Naive thymus-derived CD4-positive, alpha-beta T cell (primary cell): Measurements from ENCODE around the gene LHPP. TPM values are rescaled to one million over a fixed set of nuclear protein-coding genes. Genes with fewer than 3 reads are reported as not detected.

Experiments
- ATAC-seq: fragments of 150-1000 bp; cut with Tn5 transposase; 2 replicates; pipeline ENCODE4 v1.10.0; 2021; ENCODE audit warnings: mild to moderate bottlenecking, moderate library complexity
- CTCF ChIA-PET: fragments of 350-600 bp; sonication (Branson Sonifier 250); formaldehyde crosslinking; loops from one replicate; lab custom pipeline; 2021; ENCODE audit warnings: antibody characterized with exemption; lab: Charles Lee
- POLR2A ChIA-PET: fragments of 350-600 bp; sonication (Branson Sonifier 250); formaldehyde crosslinking; loops from one replicate; lab custom pipeline; 2021; ENCODE audit warnings: antibody characterized with exemption, inconsistent platforms; lab: Charles Lee
- DNase-seq, 9 donors: peaks; one replicate each; pipeline versions ENCODE4 v3.0.0 to v3.0.0-alpha.2; 2020 to 2022; ENCODE audit warnings: mixed read lengths in 1 of 9
- H3K27ac ChIP-seq: one replicate; pipeline ENCODE4 v1.7.0; 2013; ENCODE audit warnings: mild to moderate bottlenecking, low read depth, low read length, moderate library complexity
- H3K27me3 ChIP-seq, 2 donors: one replicate each; pipeline ENCODE4 v1.7.0; 2013; ENCODE audit warnings: low read length in 2 of 2, mild to moderate bottlenecking in 2 of 2, moderate library complexity in 2 of 2; ENCODE audit not compliant: control insufficient read depth in 2 of 2, insufficient read depth in 2 of 2
- H3K36me3 ChIP-seq, 3 experiments: 1 replicate in 2 of 3; 2 replicates in 1 of 3; pipeline ENCODE4 v1.7.0; 2013; ENCODE audit warnings: low read length in 3 of 3, mild to moderate bottlenecking in 3 of 3, moderate library complexity in 1 of 3; ENCODE audit not compliant: insufficient read depth in 3 of 3, control insufficient read depth in 2 of 3
- H3K4me1 ChIP-seq, 2 donors: one replicate each; pipeline ENCODE4 v1.7.0; 2013; ENCODE audit warnings: low read length in 2 of 2, mild to moderate bottlenecking in 2 of 2, moderate library complexity in 1 of 2; ENCODE audit not compliant: control insufficient read depth in 2 of 2, insufficient read depth in 2 of 2
- H3K4me3 ChIP-seq: 2 replicates; pipeline ENCODE4 v1.7.0; 2013; ENCODE audit warnings: mild to moderate bottlenecking, low read length
- H3K9me3 ChIP-seq, 3 experiments: 1 replicate in 2 of 3; 2 replicates in 1 of 3; pipeline ENCODE4 v1.7.0; 2013; ENCODE audit warnings: low read length in 3 of 3; ENCODE audit not compliant: control insufficient read depth in 2 of 3
- H3K27ac Mint-ChIP-seq, 9 donors: one replicate each; pipeline ENCODE4 v1.8.0; 2020 to 2022; ENCODE audit warnings: mixed read lengths in 9 of 9, mild to moderate bottlenecking in 8 of 9, moderate library complexity in 5 of 9, inconsistent platforms in 2 of 9
- H3K27me3 Mint-ChIP-seq, 5 donors: one replicate each; pipeline ENCODE4 v1.8.0; 2021 to 2022; ENCODE audit warnings: mixed read lengths in 5 of 5, mild to moderate bottlenecking in 1 of 5
- H3K36me3 Mint-ChIP-seq, 5 donors: one replicate each; pipeline ENCODE4 v1.8.0; 2020 to 2022; ENCODE audit warnings: mixed read lengths in 5 of 5, mild to moderate bottlenecking in 3 of 5, inconsistent platforms in 1 of 5
- H3K4me1 Mint-ChIP-seq, 7 donors: one replicate each; pipeline ENCODE4 v1.8.0; 2020 to 2022; ENCODE audit warnings: mixed read lengths in 7 of 7, mild to moderate bottlenecking in 3 of 7, inconsistent platforms in 1 of 7
- H3K4me3 Mint-ChIP-seq, 10 donors: one replicate each; pipeline ENCODE4 v1.8.0; 2020 to 2022; ENCODE audit warnings: mild to moderate bottlenecking in 10 of 10, mixed read lengths in 10 of 10, moderate library complexity in 6 of 10, inconsistent platforms in 2 of 10
- H3K9me3 Mint-ChIP-seq, 11 donors: one replicate each; pipeline ENCODE4 v1.8.0; 2020 to 2022; ENCODE audit warnings: mixed read lengths in 11 of 11, mild to moderate bottlenecking in 4 of 11, inconsistent platforms in 1 of 11, moderate library complexity in 1 of 11
- intact Hi-C, 2 donors: fragments of 100-400 bp; cut with micrococcal nuclease; formaldehyde crosslinking; loops; one replicate each; pipeline ENCODE4 v1.15.1; 2023
- polyA plus RNA-seq, 2 donors: library from polyadenylated mRNA; unstranded; fragments of 300-500 nt; fragmentation: Illumina TruSeq; gene quantifications; one replicate each; pipeline ENCODE4 v1.2.3, GENCODE V29; 2021
- total RNA-seq, 6 experiments: library from RNA in 5 of 6; stranded (reverse) in 5 of 6; gene quantifications; 1 replicate in 5 of 6; 2 replicates in 1 of 6; pipeline ENCODE4 v1.2.3 and lab custom pipeline; 2021 to 2026

LHPP gene
- total and polyA plus RNA-seq, 7 experiments from 2014 or later = 19.8 to 31.2 (median 23.4) TPM

DNA sequence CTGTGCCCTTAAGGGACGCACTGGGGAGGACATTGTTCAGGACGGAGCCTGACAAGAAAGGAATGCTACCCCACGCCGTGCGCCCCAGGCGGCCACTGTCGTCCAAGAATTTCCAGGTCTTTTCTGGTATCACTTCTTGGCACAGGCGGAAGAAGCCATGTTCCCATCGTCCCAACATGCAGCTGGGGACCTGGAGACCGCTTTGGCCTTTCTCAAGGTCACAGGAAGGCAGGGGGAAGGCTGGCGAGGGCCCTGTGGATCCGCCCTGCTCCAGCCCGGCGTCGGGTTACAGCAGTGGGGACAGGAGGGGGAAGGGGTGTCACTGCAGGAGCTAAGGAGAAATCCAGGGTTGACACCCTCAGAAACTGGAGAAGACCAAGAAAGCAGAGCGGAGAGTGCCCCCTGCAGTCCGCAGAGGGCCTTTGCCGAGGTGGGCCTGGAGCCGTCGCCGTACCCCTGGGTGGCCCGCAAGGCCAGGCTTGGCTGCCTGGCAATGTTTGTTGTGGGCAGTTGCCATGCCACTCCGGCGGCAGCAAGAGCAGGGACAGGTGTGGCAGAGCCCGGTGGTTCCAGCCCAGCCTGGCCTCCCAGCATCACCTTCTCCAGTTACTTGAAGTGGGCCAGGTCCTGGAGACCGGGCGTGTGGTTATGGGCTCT, 104.1 kb downstream of the LHPP start:
- ChIA-PET POLR2A (no interaction called here), CTCF (no interaction called here)
- H3K27ac Mint-ChIP-seq = no peak overlapping the region
- no peaks in the 10 kb centered on the region for H3K4me1 Mint-ChIP-seq
- H3K27ac ChIP-seq = no peak overlapping the region
- ATAC-seq (peak; percentile 17), DNase-seq (no peak)
- peaks cover 0 to 4% (median 0%) of the 10 kb centered on the region in 5 donors for H3K27me3 Mint-ChIP-seq
- peaks cover 2 to 14% (median 8%) of the 10 kb centered on the region in 5 donors for H3K36me3 Mint-ChIP-seq
- H3K9me3 Mint-ChIP-seq = peaks cover 0 to 4% (median 3%) of the 10 kb centered on the region in 11 donors
- intact Hi-C loops = no loop called here
- no peak overlapping the region for H3K4me3 Mint-ChIP-seq
- peaks cover 0 to 2% (median 0%) of the 10 kb centered on the region in 3 experiments for H3K36me3 ChIP-seq
- no peaks in the 10 kb centered on the region for H3K27me3 ChIP-seq
- no peak overlapping the region for H3K4me3 ChIP-seq
- H3K9me3 ChIP-seq = no peaks in the 10 kb centered on the region
- no peaks in the 10 kb centered on the region for H3K4me1 ChIP-seq

DNA sequence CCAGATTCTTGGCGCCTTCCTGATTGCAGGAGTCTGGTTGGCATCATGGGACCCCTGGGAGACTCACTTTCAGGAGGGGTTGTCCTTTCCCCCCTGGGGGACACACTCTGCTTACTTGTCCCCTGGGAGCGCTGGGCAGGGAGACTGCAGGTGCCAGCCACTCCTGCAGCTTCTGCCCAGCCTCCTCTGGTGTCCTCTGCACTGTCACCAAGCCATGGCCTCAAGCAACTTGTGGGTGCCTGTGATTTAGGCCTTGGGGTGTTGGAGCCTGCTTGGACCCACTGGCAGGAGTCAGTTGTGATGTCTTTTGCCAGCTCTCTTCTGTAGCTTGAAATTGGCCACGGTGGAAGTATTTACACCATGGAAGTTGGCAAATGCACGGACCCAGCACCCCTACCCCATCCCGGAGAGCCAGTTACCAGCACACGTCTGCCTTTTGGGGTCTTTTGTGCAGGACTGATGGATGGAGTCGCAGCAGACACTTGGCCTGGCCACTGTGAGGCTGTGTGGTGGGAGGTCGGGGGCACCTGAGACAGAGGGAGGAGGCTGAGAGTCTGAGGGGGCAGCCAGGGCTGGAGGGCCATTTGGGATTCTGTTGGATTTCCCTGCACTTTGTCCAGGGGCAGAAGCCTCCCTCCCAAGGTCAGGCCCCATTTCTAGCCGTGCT, 104.7 kb downstream of the LHPP start:
- Mint-ChIP-seq H3K27me3 (peaks cover 0 to 4% (median 0%) of the 10 kb centered on the region in 5 donors), H3K27ac (no peak overlapping the region), H3K4me1 (no peaks in the 10 kb centered on the region), H3K9me3 (peaks cover 0 to 4% (median 3%) of the 10 kb centered on the region in 11 donors), H3K4me3 (no peak overlapping the region), H3K36me3 (peaks cover 2 to 16% (median 12%) of the 10 kb centered on the region in 5 donors)
- no peaks in the 10 kb centered on the region for H3K9me3 ChIP-seq
- POLR2A ChIA-PET = no interaction called here
- H3K27me3 ChIP-seq = no peaks in the 10 kb centered on the region
- H3K36me3 ChIP-seq = no peaks in the 10 kb centered on the region
- H3K4me1 ChIP-seq = no peaks in the 10 kb centered on the region
- DNase-seq = no peak
- no peak overlapping the region for H3K4me3 ChIP-seq
- no peak overlapping the region for H3K27ac ChIP-seq
- intact Hi-C loops = no loop called here
- CTCF ChIA-PET = no interaction called here
- no peak for ATAC-seq

DNA sequence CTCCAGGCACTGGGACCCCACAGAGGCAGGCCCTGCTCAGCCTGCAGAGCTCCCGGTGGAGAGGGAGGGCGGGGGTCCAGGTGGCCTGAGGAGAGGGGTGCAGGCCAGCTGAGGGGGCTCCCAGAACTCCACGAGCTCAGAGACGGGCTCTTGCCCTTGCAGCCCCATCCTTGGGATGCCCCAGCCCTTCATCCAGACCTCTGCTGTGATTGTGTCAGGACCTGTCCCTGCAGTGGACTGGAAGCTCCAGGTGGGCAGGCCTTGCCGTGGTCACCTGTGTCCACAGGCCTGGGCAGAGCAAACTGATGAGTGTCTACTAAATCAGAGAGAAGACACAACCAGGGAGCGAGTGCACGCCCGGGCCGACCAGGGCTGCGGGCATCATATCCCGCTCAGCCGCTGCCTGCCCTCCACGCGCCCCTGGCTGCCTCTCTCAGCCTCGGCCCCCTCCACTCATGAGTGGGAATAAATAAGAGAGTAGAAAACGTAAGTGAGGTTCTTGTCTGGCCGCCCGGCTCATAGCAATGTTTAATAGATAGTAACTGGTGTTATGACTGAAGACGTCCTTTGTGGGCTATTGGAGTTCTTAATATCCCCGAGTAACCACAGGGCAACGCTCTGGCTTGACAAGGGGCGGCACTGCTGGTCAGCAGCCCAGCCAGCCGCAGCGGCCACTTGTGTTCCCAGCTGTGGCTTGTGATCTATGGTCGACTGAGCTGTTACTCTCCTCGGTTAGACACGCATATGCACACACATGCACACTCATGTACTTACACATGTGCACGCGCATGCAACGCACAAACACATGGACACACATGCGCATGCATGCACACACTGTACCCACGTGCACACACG, 105.6 kb downstream of the LHPP start:
- peaks cover 0 to 2% (median 0%) of the 10 kb centered on the region in 5 donors for H3K27me3 Mint-ChIP-seq
- no peaks in the 10 kb centered on the region for H3K4me1 Mint-ChIP-seq
- H3K36me3 Mint-ChIP-seq = peaks cover 0 to 10% (median 7%) of the 10 kb centered on the region in 5 donors
- no peaks in the 10 kb centered on the region for H3K4me1 ChIP-seq
- no peaks in the 10 kb centered on the region for H3K36me3 ChIP-seq
- H3K4me3 Mint-ChIP-seq = no peak overlapping the region
- H3K27me3 ChIP-seq = no peaks in the 10 kb centered on the region
- H3K9me3 ChIP-seq = no peaks in the 10 kb centered on the region
- H3K9me3 Mint-ChIP-seq = peaks cover 0 to 2% (median 0%) of the 10 kb centered on the region in 11 donors
- H3K4me3 ChIP-seq = no peak overlapping the region
- no peak overlapping the region for H3K27ac ChIP-seq
- intact Hi-C loops = no loop called here
- DNase-seq (no peak), ATAC-seq (peak; percentile 18)
- H3K27ac Mint-ChIP-seq = peak overlapping the region in 1 of 9 donors; percentile 67
- CTCF ChIA-PET = no interaction called here
- POLR2A ChIA-PET = no interaction called here

DNA sequence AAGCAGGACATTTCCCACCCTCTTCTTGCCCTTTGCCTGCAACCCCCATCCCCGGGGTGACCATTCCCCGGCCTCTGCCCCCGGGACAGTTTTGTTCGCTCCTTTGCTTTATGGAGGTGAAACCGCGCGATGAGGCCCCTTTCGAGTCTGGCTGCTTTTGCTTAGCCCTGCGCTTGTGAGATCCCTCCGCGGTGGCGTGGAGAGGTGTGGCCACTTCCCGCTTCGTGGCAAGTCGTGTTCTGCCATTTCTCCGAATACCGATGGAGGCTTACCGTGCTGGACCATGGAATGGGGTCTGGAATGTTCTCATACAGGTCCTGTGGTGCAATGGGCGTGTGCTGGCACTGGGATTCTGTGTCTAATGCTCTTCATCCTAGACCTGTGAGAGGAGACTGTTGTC, 106.7 kb downstream of the LHPP start:
- H3K27me3 Mint-ChIP-seq = no peaks in the 10 kb centered on the region
- intact Hi-C loops = no loop called here

DNA sequence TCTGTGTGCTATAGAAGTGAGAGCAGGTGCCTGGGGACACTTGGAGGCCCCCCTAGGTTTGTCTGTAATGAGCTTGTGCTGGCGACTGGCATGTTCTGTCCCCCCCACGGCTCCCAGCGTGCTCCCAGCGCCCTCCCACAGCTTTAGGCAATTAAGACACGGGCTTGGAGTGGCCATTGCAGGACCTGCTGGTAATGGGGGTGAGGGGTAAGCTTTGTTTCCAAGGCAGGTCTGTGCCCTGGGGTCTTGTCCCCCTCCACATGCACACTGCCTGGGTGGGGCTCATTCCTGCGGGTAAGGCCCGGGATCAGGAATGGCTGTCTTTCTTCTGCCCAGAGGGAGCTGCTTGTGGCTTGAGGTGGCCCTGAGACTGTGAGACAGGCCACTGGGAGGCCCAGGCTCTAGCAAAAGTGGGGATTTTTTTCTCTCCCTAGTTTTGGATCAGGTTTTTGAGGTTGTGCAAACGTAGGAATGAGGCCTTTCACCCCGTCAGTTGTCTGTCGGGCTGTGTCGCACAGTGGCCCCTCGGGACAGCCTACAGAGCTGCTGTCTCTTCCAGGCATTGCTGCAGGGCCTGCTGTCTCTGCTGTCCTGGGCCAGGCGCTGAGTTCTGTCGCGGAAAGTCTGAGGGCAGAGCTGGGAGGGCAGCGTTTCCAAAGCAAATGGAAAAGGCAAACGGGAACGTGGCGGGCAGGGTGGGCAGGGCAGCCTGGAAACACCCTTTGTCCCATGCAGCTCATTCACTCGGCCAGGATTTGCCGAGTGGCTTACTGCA, 107.4 kb downstream of the LHPP start:
- intact Hi-C loops = no loop called here
- POLR2A ChIA-PET = no interaction called here
- H3K4me3 Mint-ChIP-seq = no peak overlapping the region

More for the DNA sequence above, 106.7 kb downstream of the LHPP start:
- H3K27me3 ChIP-seq = no peaks in the 10 kb centered on the region
- H3K36me3 Mint-ChIP-seq = peaks cover 0 to 8% (median 7%) of the 10 kb centered on the region in 5 donors
- H3K4me3 Mint-ChIP-seq = no peak overlapping the region
- no peak for DNase-seq
- H3K4me1 ChIP-seq = no peaks in the 10 kb centered on the region
- ChIA-PET POLR2A (no interaction called here), CTCF (no interaction called here)
- no peaks in the 10 kb centered on the region for H3K36me3 ChIP-seq
- H3K9me3 Mint-ChIP-seq = peaks cover 0 to 2% (median 0%) of the 10 kb centered on the region in 11 donors
- H3K27ac ChIP-seq = no peak overlapping the region
- no peaks in the 10 kb centered on the region for H3K9me3 ChIP-seq
- no peak for ATAC-seq
- H3K4me1 Mint-ChIP-seq = no peaks in the 10 kb centered on the region
- H3K4me3 ChIP-seq = no peak overlapping the region
- no peak overlapping the region for H3K27ac Mint-ChIP-seq

More for the DNA sequence above, 107.4 kb downstream of the LHPP start:
- H3K9me3 Mint-ChIP-seq = peaks cover 0 to 2% (median 0%) of the 10 kb centered on the region in 11 donors
- DNase-seq = no peak
- ATAC-seq = no peak
- CTCF ChIA-PET = no interaction called here
- Histone ChIP-seq H3K27me3 (no peaks in the 10 kb centered on the region), H3K4me3 (no peak overlapping the region), H3K27ac (no peak overlapping the region), H3K4me1 (no peaks in the 10 kb centered on the region), H3K9me3 (no peaks in the 10 kb centered on the region), H3K36me3 (no peaks in the 10 kb centered on the region)
- H3K4me1 Mint-ChIP-seq = no peaks in the 10 kb centered on the region
- no peaks in the 10 kb centered on the region for H3K27me3 Mint-ChIP-seq
- no peak overlapping the region for H3K27ac Mint-ChIP-seq
- H3K36me3 Mint-ChIP-seq = peaks cover 0 to 8% (median 3%) of the 10 kb centered on the region in 5 donors
